Retinal pigment epithelial cell (primary cell): ENCODE data around the gene SYNM.
"Not testable (repeated sequence)": the region's sequence is repeated elsewhere in the genome, so short reads cannot be mapped to it uniquely, and the experiment has no call there.

ENCODE experiments used
- DNase-seq: peaks from one replicate; pipeline ENCODE4 v3.0.0-alpha.2; 2010; ENCODE audit warnings: low read depth
- H3K4me3 ChIP-seq: 2 replicates; pipeline ENCODE4 v1.5.1; 2011; ENCODE audit warnings: mild to moderate bottlenecking, low read length, control low read depth, moderate library complexity
- CTCF ChIP-seq: conservative IDR thresholded peaks from 2 replicates; pipeline ENCODE4 v1.5.1; 2011; ENCODE audit warnings: low read depth, low read length, control low read depth, inconsistent platforms

Gene SYNM

GRCh38 chr15:99104788-99105513, at the start of gene SYNM:
Gene SYNM, plus strand, starts transcription at chr15:99105080. Its CDS starts 120 bp downstream, at chr15:99105200.
- no peak for DNase-seq
- TF ChIP-seq CTCF: peak; percentile 58
- peak within 1 kb of the TSS; percentile 46 for H3K4me3 ChIP-seq

- no peak for TF ChIP-seq CTCF
- H3K4me3 ChIP-seq: no peak overlapping the region
- DNase-seq: no peak
These were observed 49.2 kb upstream of the SYNM start for GRCh38 chr15:99055555-99056134.

- no peak for DNase-seq
- H3K4me3 ChIP-seq: no peak overlapping the region
- no peak for TF ChIP-seq CTCF
These were observed 47.9 kb upstream of the SYNM start for GRCh38 chr15:99057020-99057419.

GRCh38 chr15:99057697-99058420, 47.0 kb upstream of the SYNM start:
- DNase-seq: no peak
- no peak for TF ChIP-seq CTCF
- H3K4me3 ChIP-seq: no peak overlapping the region

- TF ChIP-seq CTCF: no peak
- DNase-seq: no peak
- peak overlapping the region; percentile 49 for H3K4me3 ChIP-seq
These were observed 46.4 kb upstream of the SYNM start for GRCh38 chr15:99058421-99058870.

GRCh38 chr15:99059010-99059981, 45.6 kb upstream of the SYNM start:
- TF ChIP-seq CTCF: peak; percentile 50
- peak overlapping the region; percentile 62 for H3K4me3 ChIP-seq
- DNase-seq: no peak

- not testable (repeated sequence) for H3K4me3 ChIP-seq, DNase-seq
These were observed 44.7 kb upstream of the SYNM start for GRCh38 chr15:99060186-99060585.
